GM21447 (cell line): ENCODE results near the gene OR10A2.
A peak's percentile ranks its signal among the peaks of the same experiment; 100 is the strongest.
"Not testable (repeated sequence)": the region's sequence is repeated elsewhere in the genome, so short reads cannot be mapped to it uniquely, and the experiment has no call there.

Experiments used
- ATAC-seq: cut with Tn5 transposase; IDR thresholded peaks from one replicate; pipeline ENCODE4 v1.9.1; 2021; ENCODE audit not compliant: unreplicated experiment

OR10A2 gene, protein sequence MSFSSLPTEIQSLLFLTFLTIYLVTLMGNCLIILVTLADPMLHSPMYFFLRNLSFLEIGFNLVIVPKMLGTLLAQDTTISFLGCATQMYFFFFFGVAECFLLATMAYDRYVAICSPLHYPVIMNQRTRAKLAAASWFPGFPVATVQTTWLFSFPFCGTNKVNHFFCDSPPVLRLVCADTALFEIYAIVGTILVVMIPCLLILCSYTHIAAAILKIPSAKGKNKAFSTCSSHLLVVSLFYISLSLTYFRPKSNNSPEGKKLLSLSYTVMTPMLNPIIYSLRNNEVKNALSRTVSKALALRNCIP

DNA sequence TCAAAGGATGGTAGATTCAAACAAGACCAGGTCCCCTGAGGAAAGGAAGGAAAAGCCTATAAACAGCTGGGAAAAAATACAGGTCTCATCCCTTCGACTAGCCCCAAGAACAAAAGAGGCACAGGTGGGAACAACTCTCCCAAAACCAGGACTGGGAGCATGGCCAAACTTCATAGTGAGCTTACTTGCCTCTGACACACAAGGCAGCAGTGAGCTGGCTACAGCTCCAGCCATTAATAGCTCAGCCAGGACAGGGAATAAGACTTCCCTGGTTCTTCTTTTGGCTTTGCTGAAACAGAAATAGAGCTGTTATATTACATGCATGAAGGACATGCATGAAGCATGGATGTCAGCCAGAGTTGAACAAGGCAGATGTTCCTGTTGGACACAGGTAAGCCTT, at the start of gene OR10A2:
TSS of gene OR10A2 (plus strand) at position 97 of the 400 bp plus-strand sequence. CDS start 6,698 bp downstream, outside the sequence.
- no peak for ATAC-seq

DNA sequence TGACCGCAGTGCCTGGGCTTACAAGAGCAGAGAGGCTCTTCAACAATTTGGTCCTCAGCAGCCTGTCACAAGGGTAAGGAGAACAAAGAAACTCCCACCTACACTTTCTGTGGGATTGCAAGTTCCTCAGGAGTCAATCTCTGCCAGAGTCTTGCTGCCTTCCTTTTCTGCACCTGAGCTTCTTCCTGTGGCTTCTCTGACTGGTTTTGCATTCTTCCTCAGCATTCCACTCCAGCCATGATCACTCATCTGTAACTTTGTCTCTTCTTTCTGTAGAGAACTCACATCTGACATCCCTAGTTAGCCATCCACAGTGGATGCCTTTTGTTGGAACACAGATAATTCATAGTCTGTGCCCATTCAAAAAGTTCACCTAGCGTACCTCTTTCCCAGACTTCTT, 49.2 kb upstream of the OR10A2 start:
- no peak for ATAC-seq

DNA sequence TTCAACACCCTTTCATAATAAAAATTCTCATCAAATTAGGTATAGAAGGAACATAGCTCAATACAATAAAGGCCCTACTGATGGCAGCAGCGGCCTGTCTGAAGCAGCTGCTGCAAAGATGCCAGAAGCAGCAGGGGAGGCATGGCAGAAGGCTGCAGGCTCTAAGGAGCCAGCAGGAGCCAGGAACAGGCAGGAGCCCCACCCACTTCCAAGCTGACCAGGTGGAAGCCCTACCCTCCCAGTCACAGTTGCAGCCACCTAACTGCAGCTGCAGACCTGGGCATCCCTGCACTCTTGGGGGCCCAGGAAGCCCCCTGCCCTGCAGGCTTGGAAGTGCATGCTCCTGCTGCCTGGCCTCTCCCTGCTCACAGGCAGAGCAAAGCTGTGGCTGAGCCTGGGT, 45.2 kb upstream of the OR10A2 start:
- ATAC-seq, result no peak

DNA sequence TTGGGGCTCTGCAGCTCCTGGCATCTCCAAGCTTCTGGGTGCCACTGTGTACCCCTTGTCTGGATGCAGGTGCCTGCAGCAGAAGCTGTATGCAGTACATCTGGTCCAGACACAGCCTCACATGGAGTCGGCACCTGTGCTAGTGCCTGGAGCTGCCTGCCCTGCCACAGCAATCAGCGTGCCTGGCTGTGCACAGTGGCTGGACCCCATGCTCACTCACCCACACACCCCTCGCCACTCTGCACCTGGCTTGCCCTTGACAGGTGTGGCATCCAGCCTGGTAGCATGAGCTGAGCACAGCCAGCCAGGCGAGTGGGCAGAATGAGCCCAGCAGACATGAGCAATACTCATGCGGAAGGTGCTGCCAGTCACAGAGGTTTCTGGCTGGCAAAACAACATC, 43.9 kb upstream of the OR10A2 start:
- ATAC-seq, result no peak

DNA sequence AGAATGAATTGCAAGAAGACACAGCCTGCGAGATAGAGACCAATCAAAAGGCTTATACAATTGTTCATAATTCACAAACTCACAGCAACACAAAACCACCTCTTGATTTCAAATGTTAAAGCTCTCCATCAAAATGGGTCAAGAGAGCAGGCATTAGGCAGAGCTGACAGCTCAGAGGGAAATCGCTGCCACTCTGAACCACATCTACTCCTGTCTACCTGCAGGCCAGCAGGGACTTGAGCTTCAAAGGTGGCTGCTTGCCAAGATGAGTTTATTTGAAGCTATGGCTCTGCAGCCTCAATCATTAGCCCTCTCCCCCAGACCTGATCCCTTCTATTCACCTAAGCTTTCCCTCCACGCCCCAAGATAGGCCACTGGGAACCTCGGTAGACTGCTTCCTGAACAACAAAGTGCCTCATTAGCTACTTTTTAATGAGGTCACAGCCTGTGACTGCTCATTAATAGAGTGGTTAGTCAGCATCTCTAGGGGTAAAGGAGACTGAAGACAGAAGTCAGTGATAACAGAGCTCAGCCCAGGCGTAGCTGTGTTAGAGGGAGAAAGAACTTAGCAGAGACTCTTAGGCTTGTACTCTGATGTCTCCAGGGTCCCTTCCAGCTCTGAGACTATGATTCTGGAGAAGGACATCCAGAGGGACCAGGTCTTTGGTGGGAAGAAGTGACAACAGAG, 38.6 kb upstream of the OR10A2 start:
- no peak for ATAC-seq

DNA sequence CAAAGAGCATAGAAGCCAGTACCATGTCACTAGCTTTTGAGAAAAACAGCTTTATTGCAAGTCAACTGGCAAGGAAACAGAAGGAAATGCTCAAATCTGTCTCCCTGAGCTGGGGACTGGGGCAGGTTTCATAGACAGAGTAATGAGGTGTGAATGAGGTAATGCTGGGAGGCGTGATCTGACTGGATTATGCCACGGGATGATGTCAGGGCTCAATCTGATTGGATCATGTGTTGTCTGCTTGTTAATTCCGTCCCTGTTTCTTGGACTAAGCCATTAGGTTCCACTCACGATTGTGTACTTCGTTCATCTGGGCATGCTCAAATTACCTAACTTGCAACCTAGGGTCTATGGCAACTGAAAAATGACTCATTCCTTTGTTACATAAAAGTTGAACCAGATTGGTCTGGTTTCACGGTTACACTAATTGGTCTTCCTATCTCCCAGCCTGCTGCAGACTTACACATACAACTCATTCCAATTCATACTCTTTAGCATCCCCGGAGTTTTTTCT, 37.6 kb upstream of the OR10A2 start:
- ATAC-seq, result no peak

DNA sequence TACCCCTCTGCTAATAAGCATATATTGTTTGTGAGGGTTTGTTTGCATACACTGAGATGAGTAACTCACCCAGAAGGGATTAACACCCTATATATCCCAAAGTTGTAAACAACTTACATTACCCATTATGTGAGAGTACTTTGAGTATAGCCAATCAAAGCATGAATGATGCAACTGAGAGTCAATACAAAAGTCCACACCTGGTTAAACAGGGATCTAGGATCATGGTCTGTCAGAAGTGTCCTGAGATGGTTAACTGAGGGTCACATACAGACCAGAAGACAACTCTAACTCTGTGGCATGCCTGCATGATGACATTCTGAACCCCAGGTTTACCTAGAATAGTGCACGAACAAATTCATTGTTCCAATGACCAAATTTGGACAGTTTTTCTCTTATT, 34.8 kb upstream of the OR10A2 start:
- no peak for ATAC-seq

DNA sequence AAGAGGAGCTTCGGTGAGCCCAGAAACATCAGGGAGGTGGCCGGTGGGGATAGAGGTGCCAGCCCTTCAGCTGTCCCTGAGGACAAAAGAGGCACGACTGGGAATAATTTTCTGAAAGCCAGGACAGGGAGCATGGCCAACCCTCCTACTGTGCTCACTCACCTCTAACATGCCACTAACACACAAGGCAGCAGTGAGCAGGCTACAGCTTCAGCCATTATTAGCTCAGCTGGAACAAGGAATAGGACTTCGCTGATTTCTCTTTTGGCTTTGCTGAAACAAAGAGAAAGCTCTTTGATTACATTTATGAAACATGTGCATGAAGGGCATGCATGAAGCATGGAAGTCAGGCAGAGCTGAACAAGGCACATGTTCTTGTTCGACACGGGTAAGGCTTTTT, 29.5 kb upstream of the OR10A2 start:
- no peak for ATAC-seq

DNA sequence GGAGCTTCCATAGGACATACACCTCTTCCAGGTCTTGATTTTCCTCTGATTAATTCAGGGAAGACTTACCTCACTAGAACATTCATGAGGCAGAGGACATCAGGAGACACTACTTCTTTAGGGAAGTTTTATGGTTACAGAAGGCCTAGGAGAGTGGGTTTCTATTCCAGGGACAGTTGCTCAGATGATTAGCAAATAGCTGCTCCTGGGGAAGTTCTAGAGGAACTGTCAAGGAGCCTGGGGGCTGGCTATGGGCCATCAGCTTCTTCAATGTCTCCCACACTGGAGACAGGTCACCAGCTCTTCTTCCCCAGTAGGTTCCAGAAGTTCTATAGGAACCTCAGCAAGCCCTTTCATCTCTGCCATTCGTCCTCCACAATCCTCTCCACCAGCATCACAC, 28.8 kb upstream of the OR10A2 start:
- no peak for ATAC-seq

DNA sequence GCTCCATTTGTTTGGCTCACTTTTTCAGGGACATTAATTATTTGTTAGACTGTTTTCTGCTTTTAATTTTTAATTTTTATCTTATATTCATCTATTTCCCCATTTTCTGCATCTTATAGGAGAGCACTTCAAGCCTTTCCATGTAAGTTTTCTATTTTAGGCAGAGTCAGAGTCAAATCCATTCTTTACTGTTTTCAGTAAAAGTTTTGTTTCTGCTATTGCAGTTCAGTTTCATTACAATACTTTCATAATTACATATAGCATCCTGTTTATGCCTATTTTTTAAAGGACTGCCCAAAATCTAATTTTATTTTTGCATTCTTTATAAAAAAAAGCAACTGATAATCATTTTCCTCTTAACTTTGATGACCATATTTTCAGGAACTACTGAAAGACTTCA, 21.2 kb upstream of the OR10A2 start:
- ATAC-seq, result no peak

DNA sequence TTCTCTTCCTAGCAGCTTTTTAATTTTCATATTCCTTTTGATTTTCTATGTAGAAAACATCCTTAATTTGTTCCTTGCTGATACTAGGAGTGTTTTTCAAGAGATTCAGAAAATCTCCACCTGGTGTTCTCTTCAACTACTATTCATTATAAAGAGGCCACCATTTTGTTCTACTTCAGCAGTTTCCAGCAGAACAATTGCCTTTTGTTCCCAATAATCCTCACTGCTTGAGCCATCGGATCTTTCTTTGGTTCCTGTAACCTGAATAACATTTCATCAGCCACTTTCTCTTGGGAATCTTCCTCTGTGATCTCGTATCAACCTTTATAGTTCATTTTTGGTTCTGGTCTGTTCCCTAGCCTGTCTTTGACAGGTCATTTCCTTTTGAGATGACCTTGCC, 19.2 kb upstream of the OR10A2 start:
- ATAC-seq, result no peak

DNA sequence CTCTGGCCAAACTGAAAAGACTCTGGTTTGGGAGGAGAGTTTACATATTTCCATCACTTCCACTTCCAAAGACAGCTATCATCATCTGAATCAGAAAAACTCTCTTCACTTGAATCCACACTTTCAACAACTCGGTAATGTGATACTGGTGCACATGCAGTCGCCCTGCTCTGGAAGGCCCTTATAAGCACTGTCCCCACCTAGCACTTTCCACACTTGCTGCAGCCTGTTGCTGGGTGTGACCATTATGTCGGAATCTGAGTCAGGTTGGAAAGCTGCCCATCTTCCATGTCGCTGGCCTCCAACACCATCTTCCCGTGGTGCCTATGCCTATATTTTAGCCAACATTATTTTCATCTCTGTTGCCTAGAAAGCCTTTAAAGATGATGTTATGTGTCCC, 18.5 kb upstream of the OR10A2 start:
- ATAC-seq, result no peak

DNA sequence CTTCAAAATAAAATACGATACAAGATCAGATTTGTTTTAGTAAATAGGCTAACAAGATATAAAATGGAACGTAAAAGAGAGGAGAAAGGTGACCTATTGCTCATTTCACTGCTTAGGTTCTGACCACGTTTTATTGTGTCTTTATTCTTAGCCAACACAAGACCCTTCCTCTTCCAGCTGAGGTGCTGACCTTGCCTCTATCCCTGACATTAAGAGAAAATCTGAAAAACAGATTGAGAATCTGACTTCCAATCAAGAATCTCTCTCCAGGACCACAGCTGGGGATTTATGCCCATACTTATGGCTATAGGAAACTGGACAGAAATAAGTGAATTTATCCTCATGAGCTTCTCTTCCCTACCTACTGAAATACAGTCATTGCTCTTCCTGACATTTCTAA, 17.5 kb upstream of the OR10A2 start, which contains the start of gene OR10A5:
TSS of gene OR10A5 (plus strand) at position 301 of the 400 bp plus-strand sequence. CDS start at position 301, 0 bp downstream.
- no peak for ATAC-seq

DNA sequence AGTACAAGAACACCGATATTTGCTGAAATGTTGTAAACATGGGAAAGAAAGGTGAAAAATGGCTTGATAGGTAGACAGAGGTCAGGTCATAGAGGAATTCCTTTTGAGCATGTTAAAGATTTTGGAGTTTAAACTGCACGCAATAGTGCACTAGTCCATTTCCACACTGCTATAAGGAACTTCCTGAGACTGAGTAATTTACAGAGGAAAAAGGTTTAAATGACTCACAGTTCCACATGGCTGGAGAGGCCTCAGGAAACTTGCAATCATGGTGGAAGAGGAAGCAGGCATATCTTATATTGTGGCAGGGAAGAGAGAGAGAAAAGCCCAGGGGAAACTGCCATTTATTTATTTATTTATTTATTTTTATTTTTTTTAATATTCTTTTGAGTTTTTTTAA, 12.3 kb upstream of the OR10A2 start:
- no peak for ATAC-seq

DNA sequence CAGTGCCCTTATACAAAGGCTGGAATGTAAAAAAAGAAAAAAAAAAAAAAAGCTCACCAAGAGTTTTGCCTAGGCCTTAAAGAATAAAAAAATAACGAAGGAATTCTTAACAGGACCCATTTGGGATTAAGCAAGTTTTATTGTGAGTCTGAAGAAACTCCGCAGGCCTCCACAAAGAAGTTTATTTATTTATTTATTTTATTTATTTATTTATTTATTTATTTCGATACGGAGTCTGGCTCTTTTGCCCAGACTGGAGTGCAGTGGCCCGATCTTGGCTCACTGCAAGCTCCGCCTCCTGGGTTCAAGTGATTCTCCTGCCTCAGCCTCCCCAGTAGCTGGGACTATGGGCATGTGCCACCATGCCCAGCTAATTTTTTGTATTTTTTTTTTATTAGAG, 8.1 kb upstream of the OR10A2 start:
- ATAC-seq, result not testable (repeated sequence)

DNA sequence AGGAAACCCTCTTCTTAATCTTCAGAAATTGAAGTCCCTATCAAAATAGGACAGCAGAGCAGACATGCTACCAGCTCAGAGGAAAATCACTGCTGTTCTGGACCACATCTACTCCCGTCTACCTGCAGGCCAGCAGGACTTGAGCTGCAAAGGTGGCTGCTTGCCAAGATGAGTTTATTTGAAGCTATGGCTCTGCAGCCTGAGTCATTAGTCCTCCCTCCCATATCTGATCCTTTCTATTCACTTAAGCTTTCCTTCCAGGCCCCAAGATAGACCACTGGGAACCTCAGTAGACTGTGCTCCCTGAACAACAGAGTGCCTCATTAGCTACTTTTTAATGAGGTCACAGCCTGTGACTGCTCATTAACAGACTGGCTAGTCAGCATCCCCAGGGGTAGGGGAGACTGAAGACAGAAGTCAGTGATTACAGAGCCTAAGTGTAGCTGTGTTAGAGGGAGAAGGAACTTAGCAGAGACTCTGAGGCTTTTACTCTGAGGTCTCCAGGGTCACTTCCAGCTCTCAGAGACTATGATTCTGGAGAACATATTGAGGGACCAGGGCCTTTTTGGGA, 6.8 kb upstream of the OR10A2 start:
- no peak for ATAC-seq

DNA sequence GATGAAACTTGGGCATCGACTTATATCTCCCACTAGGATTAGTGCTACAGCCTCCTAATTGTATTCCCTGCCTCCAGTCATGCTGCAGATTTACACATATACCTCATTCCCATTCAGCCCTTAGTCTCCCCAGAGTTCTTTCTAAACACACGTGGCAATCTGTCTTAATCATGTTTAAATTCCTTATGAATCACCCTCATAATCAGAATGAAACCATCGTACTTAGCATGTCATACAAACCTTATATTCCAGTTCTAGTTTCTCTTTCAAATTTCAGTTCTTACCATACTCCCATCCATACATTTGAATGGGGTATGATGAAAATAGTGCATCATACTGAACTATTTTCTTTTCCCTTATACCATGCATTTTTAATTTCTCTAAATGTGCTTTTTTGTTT, 6.0 kb upstream of the OR10A2 start:
- peak; percentile 79 for ATAC-seq

DNA sequence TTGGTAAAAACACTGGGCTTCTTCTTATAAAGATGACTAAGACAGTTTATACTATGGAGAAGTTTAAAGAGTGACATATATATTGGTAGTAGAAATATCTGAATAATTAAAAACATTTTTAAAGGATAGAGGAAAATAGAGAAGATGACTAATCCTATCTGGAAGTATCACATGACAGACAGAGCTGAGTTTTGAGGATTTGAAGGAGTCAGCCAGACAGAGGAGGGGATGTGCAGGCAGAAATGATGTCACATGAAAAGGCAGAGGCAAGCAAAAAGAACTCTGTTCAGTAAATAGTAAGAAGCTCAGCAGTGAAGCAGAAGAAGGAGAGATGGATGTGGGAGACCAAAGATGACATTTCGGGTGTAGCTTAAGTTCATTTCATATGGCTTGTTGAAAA, 1.6 kb downstream of the OR10A2 start:
- no peak for ATAC-seq

DNA sequence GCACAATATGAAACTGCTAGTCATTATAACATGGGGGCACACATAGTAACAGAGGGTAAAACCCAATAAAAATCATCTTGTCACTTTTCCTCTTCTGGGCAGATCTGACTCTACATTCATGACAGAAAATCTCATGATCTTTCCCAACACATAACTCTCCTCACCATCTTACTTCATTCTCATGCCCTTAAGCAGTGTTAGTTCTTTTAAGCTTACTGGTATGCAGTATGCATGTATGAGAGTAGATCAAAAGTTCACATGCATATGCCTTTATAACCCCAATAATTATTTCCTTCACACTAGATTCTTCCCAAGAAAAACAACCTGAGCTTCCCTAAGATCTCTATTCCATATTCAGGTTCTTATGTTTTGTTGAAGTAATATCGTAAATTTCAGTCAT, 8.4 kb downstream of the OR10A2 start:
- ATAC-seq, result no peak

DNA sequence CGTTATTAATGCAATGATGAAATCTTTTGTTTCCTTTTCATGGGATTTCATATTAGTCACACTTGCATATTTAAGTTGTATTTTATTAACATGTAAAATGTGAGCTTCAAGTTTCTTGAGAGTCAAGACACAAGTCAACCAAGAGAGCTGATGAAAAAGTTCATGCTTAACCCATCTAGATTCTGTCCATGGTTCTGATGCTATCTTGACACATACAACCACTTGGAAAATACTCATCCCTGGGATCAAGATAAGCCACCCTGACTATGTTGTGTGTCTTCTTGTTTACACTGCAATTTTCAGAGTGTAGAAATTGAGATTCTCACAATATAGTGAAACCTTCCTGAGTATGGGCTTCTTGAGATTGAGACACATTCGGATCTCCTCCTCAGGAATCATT, 12.9 kb downstream of the OR10A2 start:
- ATAC-seq, result no peak

DNA sequence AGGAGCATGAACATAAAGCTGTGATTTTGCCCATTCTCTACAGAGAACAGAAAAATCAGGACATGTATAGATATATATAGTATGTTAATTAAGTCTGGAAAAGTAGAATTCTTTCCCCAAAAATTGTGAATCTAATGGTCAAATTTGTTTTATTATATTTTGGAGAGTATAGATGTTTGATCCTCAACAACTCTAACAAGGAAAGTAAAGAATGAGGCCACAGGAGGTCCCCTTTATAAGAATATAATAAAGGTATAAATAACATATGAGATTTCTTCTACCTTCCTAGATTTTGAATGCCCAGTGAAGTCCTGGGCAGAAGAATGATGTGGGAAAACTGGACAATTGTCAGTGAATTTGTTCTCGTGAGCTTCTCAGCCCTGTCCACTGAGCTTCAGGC, 13.5 kb downstream of the OR10A2 start, which contains the start of gene OR10A4:
TSS of gene OR10A4 (plus strand) at position 301 of the 400 bp plus-strand sequence. CDS start at position 324, 23 bp downstream.
- no peak for ATAC-seq

DNA sequence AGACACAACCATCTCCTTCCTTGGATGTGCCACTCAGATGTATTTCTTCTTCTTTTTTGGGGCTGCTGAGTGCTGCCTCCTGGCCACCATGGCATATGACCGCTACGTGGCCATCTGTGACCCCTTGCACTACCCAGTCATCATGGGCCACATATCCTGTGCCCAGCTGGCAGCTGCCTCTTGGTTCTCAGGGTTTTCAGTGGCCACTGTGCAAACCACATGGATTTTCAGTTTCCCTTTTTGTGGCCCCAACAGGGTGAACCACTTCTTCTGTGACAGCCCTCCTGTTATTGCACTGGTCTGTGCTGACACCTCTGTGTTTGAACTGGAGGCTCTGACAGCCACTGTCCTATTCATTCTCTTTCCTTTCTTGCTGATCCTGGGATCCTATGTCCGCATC, 14.1 kb downstream of the OR10A2 start:
- no peak for ATAC-seq
